ENCODE data around the gene OR8D1.

Gene OR8D1

GRCh38 chr11:124331873-124332272, 18.1 kb upstream of the OR8D1 start:
- no peak overlapping the region for H3K9ac ChIP-seq (ENCODE audit: low read depth, low read length)
- H3K79me2 ChIP-seq (ENCODE audit: insufficient read depth, low read length), result no peaks in the 10 kb centered on the region
- H3K4me1 ChIP-seq (ENCODE audit: insufficient read depth, low read length), result no peaks in the 10 kb centered on the region
- no peak overlapping the region for H3K4me2 ChIP-seq (ENCODE audit: insufficient read depth, low read length)
- no peak overlapping the region for H3K4me3 ChIP-seq (ENCODE audit: low read depth in 1 of 2, low read length in 2 of 2)
- H3K36me3 ChIP-seq (ENCODE audit: insufficient read depth, low read length), result no peaks in the 10 kb centered on the region
- no peak overlapping the region for H3K27ac ChIP-seq (ENCODE audit: low read length)
- no peaks in the 10 kb centered on the region for H3K9me3 ChIP-seq (ENCODE audit: insufficient read depth, low read length, severe bottlenecking)
- TF ChIP-seq EZH2 (IDR thresholded peaks at IDR 0.05; ENCODE audit: borderline replicate concordance, low read depth, low read length, severe bottlenecking) (no peak), CTCF (IDR thresholded peaks at IDR 0.05; ENCODE audit: borderline replicate concordance, extremely low read depth, low read length, poor library complexity, severe bottlenecking) (no peak)
- no peak overlapping the region for H2AFZ ChIP-seq (ENCODE audit: low read depth, low read length)
- no peaks in the 10 kb centered on the region for H3K27me3 ChIP-seq (ENCODE audit: insufficient read depth, low read length, poor library complexity)
- no peak for DNase-seq
- no peak for ATAC-seq (ENCODE audit: insufficient read depth, low read depth)
- H4K20me1 ChIP-seq (ENCODE audit: insufficient read depth, low read length), result no peaks in the 10 kb centered on the region

GRCh38 chr11:124329787-124330478, 16.2 kb upstream of the OR8D1 start:
- Histone ChIP-seq H3K27me3 (ENCODE audit: insufficient read depth, low read length, poor library complexity) (no peaks in the 10 kb centered on the region), H3K4me2 (ENCODE audit: insufficient read depth, low read length) (no peak overlapping the region), H3K36me3 (ENCODE audit: insufficient read depth, low read length) (no peaks in the 10 kb centered on the region), H3K27ac (ENCODE audit: low read length) (no peak overlapping the region), H2AFZ (ENCODE audit: low read depth, low read length) (no peak overlapping the region), H3K9me3 (ENCODE audit: insufficient read depth, low read length, severe bottlenecking) (no peaks in the 10 kb centered on the region), H3K9ac (ENCODE audit: low read depth, low read length) (no peak overlapping the region), H4K20me1 (ENCODE audit: insufficient read depth, low read length) (no peaks in the 10 kb centered on the region), H3K4me3 (ENCODE audit: low read depth in 1 of 2, low read length in 2 of 2) (no peak overlapping the region), H3K79me2 (ENCODE audit: insufficient read depth, low read length) (no peaks in the 10 kb centered on the region), H3K4me1 (ENCODE audit: insufficient read depth, low read length) (no peaks in the 10 kb centered on the region)
- ATAC-seq (ENCODE audit: insufficient read depth, low read depth), result no peak
- DNase-seq, result no peak
- TF ChIP-seq EZH2 (IDR thresholded peaks at IDR 0.05; ENCODE audit: borderline replicate concordance, low read depth, low read length, severe bottlenecking) (no peak), CTCF (IDR thresholded peaks at IDR 0.05; ENCODE audit: borderline replicate concordance, extremely low read depth, low read length, poor library complexity, severe bottlenecking) (no peak)

- no peak overlapping the region for H3K9ac ChIP-seq (ENCODE audit: low read depth, low read length)
- TF ChIP-seq EZH2 (IDR thresholded peaks at IDR 0.05; ENCODE audit: borderline replicate concordance, low read depth, low read length, severe bottlenecking) (no peak), CTCF (IDR thresholded peaks at IDR 0.05; ENCODE audit: borderline replicate concordance, extremely low read depth, low read length, poor library complexity, severe bottlenecking) (no peak)
- ATAC-seq (ENCODE audit: insufficient read depth, low read depth), result no peak
Observed at GRCh38 chr11:124327775-124328174, 14.0 kb upstream of the OR8D1 start.

More at GRCh38 chr11:124327775-124328174, 14.0 kb upstream of the OR8D1 start:
- H3K9me3 ChIP-seq (ENCODE audit: insufficient read depth, low read length, severe bottlenecking), result no peaks in the 10 kb centered on the region
- no peaks in the 10 kb centered on the region for H4K20me1 ChIP-seq (ENCODE audit: insufficient read depth, low read length)
- H3K4me1 ChIP-seq (ENCODE audit: insufficient read depth, low read length), result no peaks in the 10 kb centered on the region
- no peak overlapping the region for H3K4me3 ChIP-seq (ENCODE audit: low read depth in 1 of 2, low read length in 2 of 2)
- no peak overlapping the region for H2AFZ ChIP-seq (ENCODE audit: low read depth, low read length)
- H3K27ac ChIP-seq (ENCODE audit: low read length), result no peak overlapping the region
- no peak for DNase-seq
- no peak overlapping the region for H3K4me2 ChIP-seq (ENCODE audit: insufficient read depth, low read length)
- no peaks in the 10 kb centered on the region for H3K79me2 ChIP-seq (ENCODE audit: insufficient read depth, low read length)
- H3K27me3 ChIP-seq (ENCODE audit: insufficient read depth, low read length, poor library complexity), result no peaks in the 10 kb centered on the region
- no peaks in the 10 kb centered on the region for H3K36me3 ChIP-seq (ENCODE audit: insufficient read depth, low read length)
